B cell (primary cell): ENCODE data around the gene PDZD4. TPM values are rescaled to one million over a fixed set of nuclear protein-coding genes. Genes with fewer than 3 reads are reported as not detected.

ENCODE experiments used
- ATAC-seq: fragments of 200-7000 bp; cut with Tn5 transposase; one replicate; pipeline ENCODE4 v1.10.0; 2021; ENCODE audit warnings: low read depth, mild to moderate bottlenecking, moderate number of reproducible peaks, moderate library complexity
- CTCF ChIA-PET: fragments of 350-600 bp; sonication (Branson Sonifier 250); formaldehyde crosslinking; loops from one replicate; lab custom pipeline; 2021; ENCODE audit warnings: antibody characterized with exemption, inconsistent platforms; lab: Charles Lee
- POLR2A ChIA-PET: fragments of 350-600 bp; sonication (Branson Sonifier 250); formaldehyde crosslinking; loops from one replicate; lab custom pipeline; 2021; ENCODE audit warnings: antibody characterized with exemption; lab: Charles Lee
- DNase-seq: peaks from one replicate; pipeline ENCODE4 v3.0.0; 2013
- H2AFZ ChIP-seq: 2 replicates; pipeline ENCODE4 v1.6.1; 2012; ENCODE audit warnings: mild to moderate bottlenecking, low read depth, low read length; ENCODE audit not compliant: insufficient read depth, poor library complexity, severe bottlenecking
- H3K27ac ChIP-seq, 2 donors: 1 replicate in 1 of 2; 2 replicates in 1 of 2; pipeline ENCODE4 v1.5.1; 2012 to 2013; ENCODE audit warnings: low read length in 2 of 2, mild to moderate bottlenecking in 2 of 2, moderate library complexity in 1 of 2
- H3K27me3 ChIP-seq, 4 experiments: fragments of 200-600 bp in 1 of 4; sonication (generic) in 1 of 4; replicated peaks in 1 of 4; 1 replicate in 2 of 4; 2 replicates in 2 of 4; pipeline versions ENCODE4 v1.6.1 to v1.7.0; 2013 to 2016; ENCODE audit warnings: low read length in 3 of 4, mild to moderate bottlenecking in 2 of 4, mixed read lengths in 1 of 4, moderate library complexity in 1 of 4; ENCODE audit not compliant: insufficient read depth in 4 of 4, control insufficient read depth in 3 of 4; ENCODE audit errors: control extremely low read depth in 1 of 4
- H3K36me3 ChIP-seq, 2 experiments: replicated peaks in 1 of 2; 1 replicate in 1 of 2; 2 replicates in 1 of 2; pipeline versions ENCODE4 v1.6.1 to v1.7.1; 2013; ENCODE audit warnings: low read length in 1 of 2; ENCODE audit not compliant: insufficient read depth in 2 of 2, control insufficient read depth in 1 of 2; ENCODE audit errors: control extremely low read depth in 1 of 2, extremely low read depth in 1 of 2
- H3K4me1 ChIP-seq, 2 donors: fragments of 200-600 bp in 1 of 2; sonication (generic) in 1 of 2; 1 replicate in 1 of 2; 2 replicates in 1 of 2; pipeline versions ENCODE4 v1.5.1 to v1.6.1; 2013 to 2017; ENCODE audit warnings: low read length in 2 of 2; ENCODE audit not compliant: control insufficient read depth in 2 of 2, insufficient read depth in 2 of 2
- H3K4me2 ChIP-seq: replicated peaks from 2 replicates; pipeline ENCODE3; 2012; ENCODE audit warnings: mild to moderate bottlenecking, low read depth, low read length; ENCODE audit not compliant: poor library complexity, severe bottlenecking
- H3K4me3 ChIP-seq, 5 experiments: fragments of 200-600 bp in 1 of 5; sonication (generic) in 1 of 5; 1 replicate in 3 of 5; 2 replicates in 2 of 5; pipeline versions ENCODE4 v1.5.1 to v1.7.0; 2011 to 2016; ENCODE audit warnings: low read length in 4 of 5, mild to moderate bottlenecking in 4 of 5, low read depth in 2 of 5, control low read depth in 1 of 5, moderate library complexity in 1 of 5; ENCODE audit not compliant: insufficient read depth in 1 of 5; ENCODE audit errors: control extremely low read depth in 1 of 5, extremely low read depth in 1 of 5
- H3K79me2 ChIP-seq: fragments of 200-600 bp; sonication (generic); one replicate; pipeline ENCODE4 v1.6.0; 2016; ENCODE audit warnings: low read length; ENCODE audit not compliant: control insufficient read depth, insufficient read depth
- H3K9ac ChIP-seq: fragments of 200-600 bp; sonication (generic); 2 replicates; pipeline ENCODE4 v1.6.1; 2017; ENCODE audit warnings: mild to moderate bottlenecking, low read length, moderate library complexity
- H3K9me3 ChIP-seq, 3 donors: one replicate each; pipeline versions ENCODE4 v1.6.1 to v1.7.1; 2013; ENCODE audit warnings: low read length in 2 of 3; ENCODE audit not compliant: control insufficient read depth in 2 of 3, insufficient read depth in 1 of 3; ENCODE audit errors: control extremely low read depth in 1 of 3
- H4K20me1 ChIP-seq: 2 replicates; pipeline ENCODE4 v1.6.0; 2012; ENCODE audit warnings: mild to moderate bottlenecking, low read length; ENCODE audit not compliant: insufficient read depth, control insufficient read depth, poor library complexity, severe bottlenecking
- H3K27ac Mint-ChIP-seq: one replicate; pipeline ENCODE4 v1.8.0; 2021; ENCODE audit warnings: mixed read lengths
- H3K27me3 Mint-ChIP-seq: one replicate; pipeline ENCODE4 v1.8.0; 2021; ENCODE audit warnings: mixed read lengths
- H3K4me1 Mint-ChIP-seq: one replicate; pipeline ENCODE4 v1.8.0; 2021; ENCODE audit warnings: mixed read lengths
- H3K4me3 Mint-ChIP-seq: one replicate; pipeline ENCODE4 v1.8.0; 2021; ENCODE audit warnings: mixed read lengths
- H3K9me3 Mint-ChIP-seq: one replicate; pipeline ENCODE4 v1.8.0; 2022; ENCODE audit warnings: mixed read lengths; ENCODE audit not compliant: insufficient read depth
- EZH2 ChIP-seq: IDR thresholded peaks from 2 replicates; pipeline ENCODE4 v1.6.1; 2012; ENCODE audit warnings: borderline replicate concordance, low read depth, mild to moderate bottlenecking, moderate library complexity, low read length; ENCODE audit not compliant: insufficient read depth, poor library complexity, severe bottlenecking
- WGBS: methylation state at CpG from one replicate; pipeline ENCODE4 v1.1.5; 2013; ENCODE audit warnings: missing lambda C conversion rate; ENCODE audit not compliant: insufficient coverage; 5-methylcytosine and 5-hydroxymethylcytosine counted together
- intact Hi-C: fragments of 100-400 bp; cut with micrococcal nuclease; formaldehyde crosslinking; loops from one replicate; pipeline ENCODE4 v1.10.0; 2022
- polyA plus RNA-seq: library from polyadenylated mRNA; depleted of rRNA; stranded (reverse); fragments of >200 nt; gene quantifications from 2 replicates; pipeline ENCODE4 v1.2.3, GENCODE V29; 2012
- total RNA-seq, 2 donors: library from RNA; stranded (reverse); fragments of 120-200 nt in 1 of 2; gene quantifications; 1 replicate in 1 of 2; 2 replicates in 1 of 2; pipeline versions ENCODE4 v1.2.3 to v1.2.4, GENCODE V29; 2013 to 2022
- TF ChIP-seq, protein P1 (sequence below): fragments of 200-600 bp; IDR thresholded peaks from one replicate; pipeline ENCODE4 v1.8.0; 2022; ENCODE audit warnings: antibody characterized with exemption, mild to moderate bottlenecking

The PDZD4 gene
- total and polyA plus RNA-seq, 2 donors (not counting 1 experiment from before 2014, with no cell fraction given): 0.36 TPM; not detected in 1

- ATAC-seq: no peak
- intact Hi-C loops: no loop called here
- no peak overlapping the region for H3K4me3 Mint-ChIP-seq
- Histone ChIP-seq H2AFZ (no peak overlapping the region), H3K27me3 (no peaks in the 10 kb centered on the region), H3K36me3 (no peaks in the 10 kb centered on the region), H3K27ac (no peak overlapping the region), H3K4me1 (peaks cover 0 to 9% of the 10 kb centered on the region in 2 donors), H4K20me1 (no peaks in the 10 kb centered on the region), H3K9ac (no peak overlapping the region), H3K4me2 (no peak overlapping the region), H3K4me3 (no peak overlapping the region), H3K9me3 (no peaks in the 10 kb centered on the region), H3K79me2 (no peaks in the 10 kb centered on the region)
- no peak for DNase-seq
- TF ChIP-seq EZH2: no peak
- TF ChIP-seq, protein P1, sequence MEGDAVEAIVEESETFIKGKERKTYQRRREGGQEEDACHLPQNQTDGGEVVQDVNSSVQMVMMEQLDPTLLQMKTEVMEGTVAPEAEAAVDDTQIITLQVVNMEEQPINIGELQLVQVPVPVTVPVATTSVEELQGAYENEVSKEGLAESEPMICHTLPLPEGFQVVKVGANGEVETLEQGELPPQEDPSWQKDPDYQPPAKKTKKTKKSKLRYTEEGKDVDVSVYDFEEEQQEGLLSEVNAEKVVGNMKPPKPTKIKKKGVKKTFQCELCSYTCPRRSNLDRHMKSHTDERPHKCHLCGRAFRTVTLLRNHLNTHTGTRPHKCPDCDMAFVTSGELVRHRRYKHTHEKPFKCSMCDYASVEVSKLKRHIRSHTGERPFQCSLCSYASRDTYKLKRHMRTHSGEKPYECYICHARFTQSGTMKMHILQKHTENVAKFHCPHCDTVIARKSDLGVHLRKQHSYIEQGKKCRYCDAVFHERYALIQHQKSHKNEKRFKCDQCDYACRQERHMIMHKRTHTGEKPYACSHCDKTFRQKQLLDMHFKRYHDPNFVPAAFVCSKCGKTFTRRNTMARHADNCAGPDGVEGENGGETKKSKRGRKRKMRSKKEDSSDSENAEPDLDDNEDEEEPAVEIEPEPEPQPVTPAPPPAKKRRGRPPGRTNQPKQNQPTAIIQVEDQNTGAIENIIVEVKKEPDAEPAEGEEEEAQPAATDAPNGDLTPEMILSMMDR: no peak
- no peaks in the 10 kb centered on the region for H3K9me3 Mint-ChIP-seq
- H3K27me3 Mint-ChIP-seq: no peaks in the 10 kb centered on the region
- CTCF ChIA-PET: no interaction called here
- H3K4me1 Mint-ChIP-seq: peaks cover 9% of the 10 kb centered on the region
- POLR2A ChIA-PET: no interaction called here
- no peak overlapping the region for H3K27ac Mint-ChIP-seq
- WGBS: 95% methylated on average over 9 of the region's 18 CpGs
Measured at GRCh38 chrX:153770601-153771414, 59.5 kb downstream of the PDZD4 start.

GRCh38 chrX:153769865-153770600 lies 60.3 kb downstream of the PDZD4 start:
- H2AFZ ChIP-seq: no peak overlapping the region
- no peaks in the 10 kb centered on the region for H3K79me2 ChIP-seq
- Mint-ChIP-seq H3K27me3 (no peaks in the 10 kb centered on the region), H3K4me1 (peaks cover 9% of the 10 kb centered on the region), H3K27ac (no peak overlapping the region), H3K4me3 (no peak overlapping the region), H3K9me3 (no peaks in the 10 kb centered on the region)
- TF ChIP-seq EZH2: no peak
- TF ChIP-seq, protein P1: no peak
- H4K20me1 ChIP-seq: no peaks in the 10 kb centered on the region
- H3K4me1 ChIP-seq: peaks cover 0 to 11% of the 10 kb centered on the region in 2 donors
- DNase-seq (no peak), ATAC-seq (no peak)
- 84% methylated on average over 20 of the region's 25 CpGs for WGBS
- intact Hi-C loops: no loop called here
- H3K36me3 ChIP-seq: no peaks in the 10 kb centered on the region
- ChIA-PET CTCF (no interaction called here), POLR2A (interaction anchor here (0.6 kb wide), 1 partner anchor 175 kb away, joined by 4 read pairs; no protein-coding TSS in a partner anchor)
- H3K4me2 ChIP-seq: no peak overlapping the region
- no peak overlapping the region for H3K9ac ChIP-seq
- H3K27me3 ChIP-seq: no peaks in the 10 kb centered on the region
- H3K4me3 ChIP-seq: no peak overlapping the region
- H3K27ac ChIP-seq: no peak overlapping the region
- H3K9me3 ChIP-seq: no peaks in the 10 kb centered on the region
